ENCODE data around the gene PROSER3.

Gene PROSER3

DNA sequence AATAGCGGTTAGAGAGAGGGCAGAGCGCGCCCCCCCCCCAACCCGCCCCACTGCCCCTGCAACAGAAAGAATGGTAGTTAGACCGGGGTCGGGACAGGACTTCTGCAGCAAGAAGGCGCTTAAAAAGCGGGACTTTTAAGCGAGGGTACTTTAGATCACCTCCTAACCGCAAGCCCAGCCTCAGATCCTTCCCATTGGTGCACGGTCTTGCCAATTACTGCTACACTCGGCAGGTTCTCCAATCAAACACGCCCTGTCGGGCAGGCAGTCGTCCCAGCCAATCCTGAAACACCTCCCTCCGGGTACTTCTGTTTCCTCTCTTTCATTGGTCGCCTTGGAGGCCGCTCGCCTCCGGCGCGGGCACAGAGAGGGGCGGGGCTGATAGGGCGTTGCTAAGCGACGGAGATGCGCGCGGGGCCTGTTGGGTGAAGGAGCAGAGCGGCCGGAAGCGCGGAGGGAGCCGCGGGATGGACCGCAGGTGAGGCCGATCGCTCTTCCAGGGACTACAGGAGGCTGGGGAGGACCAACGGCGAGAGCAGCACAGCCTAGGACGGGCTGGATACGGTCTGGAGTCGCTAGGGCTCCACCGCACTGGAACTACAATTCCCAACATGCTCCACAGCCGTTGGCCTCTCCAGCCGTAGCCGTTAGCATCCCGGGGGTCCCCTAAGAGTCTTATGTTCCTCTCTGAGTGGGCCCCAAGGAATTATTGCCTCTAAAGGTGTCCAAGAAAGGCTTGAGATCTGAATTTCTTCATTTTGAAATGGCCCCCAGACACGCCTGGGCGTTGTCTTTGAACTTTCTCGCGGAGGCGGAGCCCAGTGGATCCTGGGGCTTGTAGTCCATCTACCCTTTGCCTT lies at the start of gene PROSER3:
TSS of gene PROSER3 (plus strand) at position 428 of the 860 bp plus-strand sequence. CDS start at position 468, 40 bp downstream.
- peak; percentile 99 for DNase-seq (ENCODE audit: low read depth, low spot score)

DNA sequence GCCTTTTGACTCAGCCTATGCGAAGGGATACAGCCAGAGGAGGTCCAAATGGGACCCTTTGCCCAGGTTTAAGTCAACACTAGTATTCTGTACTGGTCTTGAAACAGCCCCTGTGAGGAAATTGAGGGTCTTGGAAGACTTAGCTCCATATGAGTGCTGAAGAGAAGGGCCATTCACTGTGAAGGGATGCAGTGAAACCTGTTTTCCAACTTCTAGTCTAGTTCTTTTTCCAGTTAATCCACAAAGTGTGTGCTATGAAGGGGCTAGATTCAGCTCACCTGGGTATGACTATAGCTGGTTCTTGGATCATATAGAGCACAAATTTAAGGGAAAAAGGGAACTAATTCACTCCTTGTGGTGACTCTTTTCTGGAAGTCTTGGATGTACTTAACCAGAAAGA lies 49.6 kb upstream of the PROSER3 start:
- DNase-seq (ENCODE audit: low read depth, low spot score): no peak

DNA sequence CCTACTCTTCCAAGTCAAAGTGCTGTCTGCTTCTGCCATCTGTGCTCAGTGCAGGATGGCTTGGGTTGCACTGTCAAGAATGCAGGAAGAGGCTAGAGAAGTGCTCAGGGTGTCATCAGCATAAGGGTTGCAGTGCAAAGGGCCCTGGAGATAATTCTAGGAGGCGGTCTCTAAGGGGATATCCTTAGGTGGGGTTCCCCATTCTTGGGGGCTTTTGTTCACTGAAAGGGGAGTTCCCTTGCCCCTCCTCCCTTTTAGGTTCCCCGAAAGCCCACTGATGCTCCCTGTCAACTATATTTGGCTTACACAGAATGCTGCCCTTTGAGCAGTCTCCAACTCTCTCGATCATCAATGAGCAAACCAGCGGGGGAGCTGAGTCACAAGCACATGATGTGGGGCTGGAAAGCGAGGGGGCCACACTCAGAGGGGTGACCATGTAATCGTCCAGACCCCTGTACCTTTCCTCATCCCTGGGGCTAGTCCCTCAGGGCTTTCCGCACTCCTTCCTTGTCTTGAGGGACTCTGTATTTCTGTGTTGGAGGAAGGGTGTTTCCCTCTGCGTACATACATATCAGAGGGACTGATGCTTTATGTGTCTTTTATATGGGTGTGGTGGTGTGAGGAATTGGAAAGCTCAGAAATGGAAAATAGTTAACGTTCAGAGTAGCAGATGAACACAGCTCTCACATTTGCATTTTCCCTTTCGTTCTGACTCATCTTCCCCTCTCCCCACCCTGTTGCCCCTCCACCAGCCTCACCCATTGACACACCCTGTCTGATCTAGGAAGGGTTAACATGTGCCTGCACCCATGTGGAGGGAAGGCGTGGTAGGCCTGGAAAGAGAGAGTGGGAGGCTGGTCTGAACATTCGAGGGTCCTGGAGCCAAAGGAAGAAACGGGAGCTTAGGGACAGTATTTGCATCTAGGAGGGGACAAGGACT lies 46.9 kb upstream of the PROSER3 start:
- no peak for DNase-seq (ENCODE audit: low read depth, low spot score)

DNA sequence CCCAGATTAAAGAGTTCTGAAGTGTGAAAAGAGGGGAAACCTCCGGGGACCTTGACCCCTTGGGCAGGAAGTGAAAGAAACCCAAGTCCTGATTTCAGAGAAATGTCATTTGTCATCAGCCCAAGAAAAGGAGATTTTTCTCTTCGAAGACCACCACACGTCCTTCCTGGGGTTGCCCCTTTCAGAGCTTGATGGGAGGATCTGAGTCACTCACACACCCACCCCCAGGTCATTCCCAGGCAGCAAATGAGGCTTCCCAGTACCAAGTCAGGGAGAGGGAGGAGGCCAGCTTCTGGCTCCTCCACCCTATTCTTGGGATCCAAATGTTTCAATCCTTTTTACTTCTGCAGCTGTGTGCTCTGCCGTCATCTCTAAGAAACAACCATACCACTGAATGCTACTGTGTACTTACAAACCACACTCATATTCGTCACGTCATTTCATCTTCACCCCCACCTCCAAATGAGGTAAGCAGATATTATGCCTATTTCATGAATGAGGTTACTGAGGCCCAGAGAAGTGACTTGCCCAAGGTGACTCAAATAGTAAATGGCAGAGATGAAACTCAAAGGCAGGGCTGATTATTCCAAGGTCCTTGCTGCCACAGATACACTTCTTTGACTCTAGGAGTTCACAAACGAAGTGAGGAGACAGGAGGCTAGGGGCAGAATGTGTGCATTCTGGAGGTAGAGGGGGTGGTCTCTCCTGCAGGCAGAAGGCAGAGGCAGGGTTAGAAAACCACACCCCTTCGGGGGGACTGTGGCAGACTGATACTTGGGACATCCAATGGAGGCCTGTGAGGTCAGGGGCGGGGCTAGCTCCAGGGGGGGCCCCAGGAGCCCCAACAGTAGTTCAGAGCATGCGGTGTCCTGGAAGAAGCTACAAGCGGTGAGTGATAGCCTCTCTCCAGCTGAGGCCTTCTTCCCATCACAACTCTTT lies 45.1 kb upstream of the PROSER3 start:
- no peak for DNase-seq (ENCODE audit: low read depth, low spot score)

DNA sequence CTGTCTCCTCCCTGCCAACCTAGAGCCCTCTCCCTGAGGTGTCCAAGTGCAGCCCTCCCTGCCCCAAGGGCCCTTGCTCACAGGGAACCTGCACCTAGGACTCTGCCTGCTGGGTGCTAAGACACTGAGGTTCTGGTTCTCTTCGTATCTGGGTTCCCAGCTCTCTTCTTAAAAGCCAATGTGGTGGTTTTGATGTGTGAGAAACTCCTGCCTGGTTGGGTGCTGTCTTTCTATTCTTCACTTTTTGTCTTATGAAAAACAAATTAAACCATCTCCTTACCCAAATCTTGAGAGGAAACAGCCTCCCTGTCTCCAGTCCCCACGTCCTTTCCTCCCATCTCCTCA lies 44.5 kb upstream of the PROSER3 start:
- no peak for DNase-seq (ENCODE audit: low read depth, low spot score)

DNA sequence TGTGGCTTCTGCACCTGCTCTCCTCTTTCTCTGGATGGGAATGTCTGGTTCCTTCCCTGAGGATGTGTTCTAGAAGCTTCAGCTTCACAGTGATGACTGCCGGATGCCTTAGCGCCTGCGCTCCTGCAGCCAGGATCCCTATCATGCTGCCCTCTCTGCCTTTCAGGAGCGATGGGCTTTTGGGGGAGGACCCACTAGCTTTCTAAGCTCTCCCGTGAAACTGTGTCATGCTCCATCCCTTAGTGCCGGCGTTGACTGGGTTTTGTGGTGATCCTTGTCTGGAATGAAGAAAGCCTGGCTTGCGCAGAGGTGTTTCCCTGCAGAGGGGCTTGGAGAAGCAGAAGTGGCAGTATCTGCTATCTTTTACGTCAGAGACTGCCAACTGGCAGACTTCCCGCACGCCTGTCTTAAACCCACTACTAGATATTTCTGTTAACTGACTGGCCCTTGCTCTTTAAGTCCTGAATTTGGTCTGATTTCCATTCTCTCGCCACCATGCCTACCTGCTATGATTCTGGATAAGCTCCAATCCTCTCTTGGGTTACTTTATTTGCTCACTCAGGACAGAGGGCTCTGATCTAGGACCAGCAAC lies 44.0 kb upstream of the PROSER3 start:
- no peak for DNase-seq (ENCODE audit: low read depth, low spot score)

DNA sequence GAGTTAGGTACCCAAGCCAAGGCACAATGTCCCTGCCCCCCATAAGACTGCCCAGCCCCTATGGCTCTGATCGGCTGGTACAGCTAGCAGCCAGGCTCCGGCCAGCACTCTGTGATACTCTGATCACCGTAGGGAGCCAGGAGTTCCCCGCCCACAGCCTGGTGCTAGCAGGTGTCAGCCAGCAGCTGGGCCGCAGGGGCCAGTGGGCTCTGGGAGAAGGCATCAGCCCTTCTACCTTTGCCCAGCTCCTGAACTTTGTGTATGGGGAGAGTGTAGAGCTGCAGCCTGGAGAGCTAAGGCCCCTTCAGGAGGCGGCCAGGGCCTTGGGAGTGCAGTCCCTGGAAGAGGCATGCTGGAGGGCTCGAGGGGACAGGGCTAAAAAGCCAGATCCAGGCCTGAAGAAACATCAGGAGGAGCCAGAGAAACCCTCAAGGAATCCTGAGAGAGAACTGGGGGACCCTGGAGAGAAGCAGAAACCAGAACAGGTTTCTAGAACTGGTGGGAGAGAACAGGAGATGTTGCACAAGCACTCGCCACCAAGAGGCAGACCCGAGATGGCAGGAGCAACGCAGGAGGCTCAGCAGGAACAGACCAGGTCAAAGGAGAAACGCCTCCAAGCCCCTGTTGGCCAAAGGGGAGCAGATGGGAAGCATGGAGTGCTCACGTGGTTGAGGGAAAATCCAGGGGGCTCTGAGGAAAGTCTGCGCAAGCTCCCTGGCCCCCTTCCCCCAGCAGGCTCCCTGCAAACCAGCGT lies 43.2 kb upstream of the PROSER3 start:
- DNase-seq (ENCODE audit: low read depth, low spot score): no peak

DNA sequence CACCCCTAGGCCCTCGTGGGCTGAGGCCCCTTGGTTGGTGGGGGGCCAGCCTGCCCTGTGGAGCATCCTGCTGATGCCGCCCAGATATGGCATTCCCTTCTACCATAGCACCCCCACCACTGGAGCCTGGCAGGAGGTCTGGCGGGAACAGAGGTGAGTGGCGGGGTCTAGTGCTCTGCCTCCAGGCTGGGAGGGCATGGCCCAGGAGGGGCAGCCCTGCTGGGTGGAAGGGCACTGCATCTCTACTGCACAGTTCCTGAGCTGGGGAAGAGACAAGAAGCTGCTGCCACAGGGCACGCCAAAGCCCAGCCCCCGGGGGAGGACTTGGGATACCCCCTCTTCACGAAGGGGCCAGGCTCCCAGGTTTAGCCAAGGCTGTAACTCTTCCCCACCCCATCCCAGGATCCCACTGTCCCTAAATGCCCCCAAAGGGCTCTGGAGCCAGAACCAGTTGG lies 42.6 kb upstream of the PROSER3 start:
- DNase-seq (ENCODE audit: low read depth, low spot score): no peak

DNA sequence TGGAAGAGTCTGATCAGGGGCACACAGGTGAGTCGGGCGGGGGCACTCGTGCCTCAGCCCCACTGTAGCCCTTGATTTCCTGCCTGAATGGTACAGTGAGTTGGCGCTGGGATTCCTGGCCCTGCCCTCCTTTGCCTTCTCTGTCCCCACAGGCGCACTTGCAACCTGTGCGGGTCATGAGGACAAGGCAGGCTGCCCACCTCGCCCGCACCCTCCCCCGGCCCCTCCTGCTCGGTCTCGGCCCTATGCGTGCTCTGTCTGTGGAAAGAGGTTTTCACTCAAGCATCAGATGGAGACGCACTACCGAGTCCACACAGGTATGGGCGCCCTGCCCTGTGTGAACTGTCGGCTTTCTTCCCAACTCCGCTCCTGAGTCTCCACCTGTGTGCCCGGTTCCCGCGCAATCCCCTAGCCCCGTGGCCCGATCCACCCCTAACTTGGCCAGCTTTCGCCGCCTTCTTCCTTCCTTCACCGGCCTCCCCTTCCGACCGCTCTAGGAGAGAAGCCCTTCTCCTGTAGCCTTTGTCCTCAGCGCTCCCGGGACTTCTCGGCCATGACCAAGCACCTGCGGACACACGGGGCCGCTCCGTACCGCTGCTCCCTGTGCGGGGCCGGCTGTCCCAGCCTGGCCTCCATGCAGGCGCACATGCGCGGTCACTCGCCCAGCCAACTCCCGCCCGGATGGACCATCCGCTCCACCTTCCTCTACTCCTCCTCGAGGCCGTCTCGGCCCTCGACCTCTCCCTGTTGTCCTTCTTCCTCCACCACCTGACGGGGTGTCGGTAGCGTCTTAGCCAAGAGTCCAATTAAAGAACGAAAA lies 41.8 kb upstream of the PROSER3 start:
- no peak for DNase-seq (ENCODE audit: low read depth, low spot score)

DNA sequence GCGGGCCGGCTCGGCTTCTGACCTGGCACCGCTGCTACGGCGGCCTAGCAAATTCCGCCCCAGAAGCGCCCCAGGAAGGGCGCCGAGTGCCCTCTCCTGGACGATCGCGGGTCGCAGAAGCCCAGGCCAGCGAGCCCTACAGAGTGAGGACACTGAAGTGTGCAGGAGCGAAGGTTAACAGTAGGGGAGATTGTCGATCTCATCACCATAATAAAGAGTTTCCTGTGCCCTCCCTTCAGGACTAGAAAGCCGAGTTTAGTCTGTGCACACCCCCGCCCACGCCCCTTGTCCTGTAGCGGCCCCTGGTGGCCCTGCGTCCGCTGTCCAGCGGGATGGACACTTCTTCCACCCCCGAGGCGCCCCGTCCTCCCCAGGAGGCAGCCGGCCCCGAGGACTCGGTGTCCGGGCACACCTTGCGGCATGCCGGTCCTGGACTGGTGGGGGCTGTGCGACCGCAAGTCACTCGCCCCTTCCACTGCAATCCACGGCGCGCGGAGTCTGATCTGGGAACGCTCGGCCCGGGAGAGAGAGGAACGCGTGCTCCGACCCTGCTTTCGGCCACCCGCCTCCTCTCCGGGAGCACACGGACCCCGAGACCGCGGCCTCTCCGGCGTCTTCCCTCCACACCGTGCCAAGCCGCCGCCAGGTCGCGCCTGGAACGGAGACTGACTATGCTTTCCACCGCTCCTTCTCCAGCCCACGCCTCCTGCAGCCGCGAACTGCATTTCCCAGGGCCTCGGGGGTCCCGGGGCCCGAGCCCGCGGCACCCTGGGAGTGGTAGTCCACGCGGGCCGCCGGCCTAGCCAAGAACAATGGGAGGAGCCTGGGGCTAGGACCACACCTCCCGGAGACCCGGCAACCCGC lies 40.9 kb upstream of the PROSER3 start:
- peak; percentile 98 for DNase-seq (ENCODE audit: low read depth, low spot score)

DNA sequence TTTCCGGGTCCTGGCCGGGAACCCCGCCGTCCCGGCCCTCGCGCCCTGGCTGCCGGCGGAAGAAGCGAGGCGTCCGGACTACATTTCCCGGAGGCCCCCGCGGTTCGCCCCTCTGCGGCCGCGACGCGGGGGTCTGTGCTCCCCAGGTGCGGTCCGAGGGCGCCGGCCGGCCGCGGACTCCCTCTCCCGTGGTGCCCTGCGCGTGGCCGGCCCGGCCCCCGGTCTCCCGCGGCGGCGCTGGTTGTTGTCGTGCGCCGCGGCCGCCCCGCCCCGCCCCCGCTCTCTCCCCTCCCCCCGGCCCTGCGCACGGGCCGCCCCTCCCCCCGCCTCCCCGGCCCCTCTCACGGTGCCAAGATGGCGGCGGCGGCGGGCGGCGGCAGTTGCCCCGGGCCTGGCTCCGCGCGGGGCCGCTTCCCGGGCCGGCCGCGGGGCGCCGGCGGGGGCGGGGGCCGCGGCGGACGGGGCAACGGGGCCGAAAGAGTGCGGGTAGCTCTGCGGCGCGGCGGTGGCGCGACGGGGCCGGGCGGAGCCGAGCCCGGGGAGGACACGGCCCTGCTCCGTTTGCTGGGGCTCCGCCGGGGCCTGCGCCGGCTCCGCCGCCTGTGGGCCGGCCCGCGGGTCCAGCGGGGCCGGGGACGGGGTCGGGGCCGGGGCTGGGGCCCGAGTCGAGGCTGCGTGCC lies 40.2 kb upstream of the PROSER3 start, which contains the start of gene KMT2B:
TSS of gene KMT2B (plus strand) at position 339 of the 680 bp plus-strand sequence. CDS start at position 355, 16 bp downstream.
- DNase-seq (ENCODE audit: low read depth, low spot score): no peak

DNA sequence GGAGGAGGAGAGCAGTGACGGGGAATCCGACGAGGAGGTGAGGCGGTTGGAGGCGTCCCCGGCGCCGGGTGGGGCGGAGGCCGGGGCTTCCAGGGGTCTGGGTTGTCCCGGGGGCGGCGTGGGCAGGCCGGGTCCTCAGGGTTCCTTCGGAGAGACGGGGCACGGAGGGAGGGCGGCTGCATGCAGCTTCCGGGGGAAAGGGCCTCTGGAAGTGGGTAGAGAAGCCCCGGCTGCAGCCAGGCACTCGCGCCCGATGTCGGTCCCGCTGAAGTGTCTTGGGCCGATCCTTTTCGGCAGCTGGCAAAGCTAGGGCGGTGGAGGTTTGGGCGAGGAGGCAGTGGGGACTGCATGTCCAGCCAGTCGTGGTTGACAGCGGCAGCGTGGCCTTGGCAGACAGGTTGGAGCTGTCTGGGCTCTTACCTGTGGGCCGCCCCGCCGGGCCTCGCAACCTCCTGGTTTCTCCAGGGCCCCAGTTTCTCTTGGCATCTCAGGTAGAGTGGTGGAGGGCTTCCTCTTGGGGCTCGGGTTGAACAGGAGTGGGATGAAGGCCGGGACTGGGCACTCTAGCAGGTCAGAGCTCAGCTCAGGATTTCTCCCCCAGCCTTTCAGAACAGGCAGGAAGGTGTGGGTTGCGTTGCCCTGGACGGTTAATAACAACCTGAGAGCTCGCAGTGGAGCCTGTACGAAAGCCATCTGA lies 39.5 kb upstream of the PROSER3 start:
- DNase-seq (ENCODE audit: low read depth, low spot score): no peak

DNA sequence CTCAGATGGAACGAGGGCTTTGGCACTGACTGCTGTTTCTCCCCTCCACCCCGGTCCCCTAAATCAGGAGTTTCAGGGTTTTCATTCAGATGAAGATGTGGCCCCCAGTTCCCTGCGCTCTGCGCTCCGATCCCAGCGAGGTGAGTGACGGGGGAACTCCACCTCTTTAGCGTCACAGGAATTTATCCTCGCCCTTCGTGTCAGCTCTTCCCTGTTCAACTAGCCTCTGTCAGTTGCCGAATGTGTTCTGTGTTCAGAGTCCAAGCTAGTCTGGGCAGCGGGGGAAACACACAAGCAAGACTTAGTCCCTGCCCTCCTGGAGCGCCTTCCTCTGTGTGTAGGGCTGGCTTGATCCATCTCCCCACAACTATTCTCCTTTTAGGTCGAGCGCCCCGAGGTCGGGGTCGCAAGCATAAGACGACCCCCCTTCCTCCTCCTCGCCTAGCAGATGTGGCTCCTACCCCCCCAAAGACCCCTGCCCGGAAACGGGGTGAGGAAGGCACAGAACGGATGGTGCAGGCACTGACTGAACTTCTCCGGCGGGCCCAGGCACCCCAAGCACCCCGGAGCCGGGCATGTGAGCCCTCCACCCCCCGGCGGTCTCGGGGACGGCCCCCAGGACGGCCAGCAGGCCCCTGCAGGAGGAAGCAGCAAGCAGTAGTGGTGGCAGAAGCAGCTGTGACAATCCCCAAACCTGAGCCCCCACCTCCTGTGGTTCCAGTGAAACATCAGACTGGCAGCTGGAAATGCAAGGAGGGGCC lies 38.4 kb upstream of the PROSER3 start:
- no peak for DNase-seq (ENCODE audit: low read depth, low spot score)

DNA sequence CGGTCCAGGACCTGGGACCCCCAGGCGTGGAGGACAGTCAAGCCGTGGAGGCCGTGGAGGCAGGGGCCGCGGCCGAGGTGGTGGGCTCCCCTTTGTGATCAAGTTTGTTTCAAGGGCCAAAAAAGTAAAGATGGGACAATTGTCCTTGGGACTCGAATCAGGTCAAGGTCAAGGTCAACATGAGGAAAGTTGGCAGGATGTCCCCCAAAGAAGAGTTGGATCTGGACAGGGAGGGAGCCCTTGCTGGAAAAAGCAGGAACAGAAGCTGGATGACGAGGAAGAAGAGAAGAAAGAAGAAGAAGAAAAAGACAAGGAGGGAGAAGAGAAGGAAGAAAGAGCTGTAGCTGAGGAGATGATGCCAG lies 37.8 kb upstream of the PROSER3 start:
- DNase-seq (ENCODE audit: low read depth, low spot score): no peak

DNA sequence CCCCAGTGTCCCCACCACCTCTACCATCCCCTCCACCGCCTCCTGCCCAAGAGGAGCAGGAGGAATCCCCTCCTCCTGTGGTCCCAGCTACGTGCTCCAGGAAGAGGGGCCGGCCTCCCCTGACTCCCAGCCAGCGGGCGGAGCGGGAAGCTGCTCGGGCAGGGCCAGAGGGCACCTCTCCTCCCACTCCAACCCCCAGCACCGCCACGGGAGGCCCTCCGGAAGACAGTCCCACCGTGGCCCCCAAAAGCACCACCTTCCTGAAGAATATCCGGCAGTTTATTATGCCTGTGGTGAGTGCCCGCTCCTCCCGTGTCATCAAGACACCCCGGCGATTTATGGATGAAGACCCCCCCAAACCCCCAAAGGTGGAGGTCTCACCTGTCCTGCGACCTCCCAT lies 37.3 kb upstream of the PROSER3 start:
- DNase-seq (ENCODE audit: low read depth, low spot score): no peak

DNA sequence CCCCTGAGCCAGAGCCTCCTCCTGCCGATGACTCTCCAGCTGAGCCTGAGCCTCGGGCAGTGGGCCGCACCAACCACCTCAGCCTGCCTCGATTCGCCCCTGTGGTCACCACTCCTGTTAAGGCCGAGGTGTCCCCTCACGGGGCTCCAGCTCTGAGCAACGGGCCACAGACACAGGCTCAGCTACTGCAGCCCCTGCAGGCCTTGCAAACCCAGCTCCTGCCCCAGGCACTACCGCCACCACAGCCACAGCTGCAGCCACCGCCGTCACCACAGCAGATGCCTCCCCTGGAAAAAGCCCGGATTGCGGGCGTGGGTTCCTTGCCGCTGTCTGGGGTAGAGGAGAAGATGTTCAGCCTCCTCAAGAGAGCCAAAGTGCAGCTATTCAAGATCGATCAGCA lies 36.6 kb upstream of the PROSER3 start:
- DNase-seq (ENCODE audit: low read depth, low spot score): no peak

Data from iPS DF 19.7 (cell line).